HepG2 (cell line): Measurements from ENCODE around the gene ATG5. TPM values are rescaled to one million over a fixed set of nuclear protein-coding genes. Genes with fewer than 3 reads are reported as not detected.

Source experiments
- ATAC-seq: fragments of 200-7000 bp; cut with Tn5 transposase; 3 replicates; pipeline ENCODE4 v1.9.1; 2020; ENCODE audit warnings: mild to moderate bottlenecking, moderate library complexity
- BruUV-seq: library from RNA; stranded (reverse); fragments of 400-500 nt; replicated peaks from 2 replicates; lab custom pipeline; 2021; lab: Mats Ljungman, UMichigan
- CTCF ChIA-PET: fragments of 300-600 bp; formaldehyde crosslinking; extraction: SDS; loops from one replicate; lab custom pipeline; 2021; ENCODE audit warnings: low total read pairs, inconsistent platforms, low intra/inter-chr PET ratio; lab: Yijun Ruan, JAX
- POLR2A ChIA-PET: fragments of 350-600 bp; sonication (Branson Sonifier 250); formaldehyde crosslinking; loops from one replicate; lab custom pipeline; 2020; ENCODE audit warnings: antibody characterized with exemption, inconsistent platforms; lab: Yijun Ruan, JAX
- DNase-seq: peaks from one replicate; pipeline ENCODE4 v3.0.0-alpha.2; 2015; ENCODE audit warnings: low spot score
- FAIRE-seq: peaks from 3 replicates; lab custom pipeline; 2011; peaks lifted over from hg19 to GRCh38; lab: Jason Lieb, UNC
- H2AFZ ChIP-seq: one replicate; pipeline ENCODE4 v1.6.1; 2011; ENCODE audit warnings: low read length, inconsistent platforms
- H3K27ac ChIP-seq: fragments of 300-600 bp; 3 replicates; pipeline ENCODE4 v1.8.0; 2011; ENCODE audit warnings: mixed run types, mild to moderate bottlenecking, mixed read lengths, low read length, inconsistent platforms; ENCODE audit not compliant: insufficient read depth; ENCODE audit errors: extremely low read length
- H3K27me3 ChIP-seq, 2 experiments: fragments of 200-600 bp in 1 of 2; 2 replicates in 1 of 2; 3 replicates in 1 of 2; pipeline versions ENCODE4 v1.6.0 to v1.8.0; 2011; ENCODE audit warnings: low read length in 2 of 2, mild to moderate bottlenecking in 2 of 2, moderate library complexity in 2 of 2, inconsistent platforms in 1 of 2; ENCODE audit not compliant: insufficient read depth in 2 of 2, control insufficient read depth in 1 of 2
- H3K36me3 ChIP-seq, 2 experiments: fragments of 200-600 bp in 1 of 2; replicated peaks in 1 of 2; 2 replicates in 1 of 2; 3 replicates in 1 of 2; pipeline versions ENCODE4 v1.5.1 to v1.8.0; 2011; ENCODE audit warnings: low read length in 2 of 2, inconsistent platforms in 1 of 2; ENCODE audit not compliant: insufficient read depth in 2 of 2, control insufficient read depth in 1 of 2
- H3K4me1 ChIP-seq: 2 replicates; pipeline ENCODE4 v1.5.1; 2012; ENCODE audit warnings: low read length, inconsistent platforms; ENCODE audit not compliant: insufficient read depth
- H3K4me2 ChIP-seq: 2 replicates; pipeline ENCODE4 v1.6.0; 2011; ENCODE audit warnings: low read depth, low read length, inconsistent platforms
- H3K4me3 ChIP-seq, 3 experiments: fragments of 200-600 bp in 1 of 3; sonication (generic), shearing (Covaris generic) in 1 of 3; replicated peaks in 1 of 3; 2 replicates each; pipeline ENCODE4 v1.5.1; 2011 to 2016; ENCODE audit warnings: low read length in 3 of 3, inconsistent platforms in 2 of 3, low read depth in 2 of 3, mild to moderate bottlenecking in 2 of 3, control low read depth in 1 of 3, mixed read lengths in 1 of 3; ENCODE audit not compliant: insufficient read depth in 1 of 3
- H3K79me2 ChIP-seq: one replicate; pipeline ENCODE4 v1.6.1; 2011; ENCODE audit warnings: low read length, inconsistent platforms; ENCODE audit not compliant: insufficient read depth
- H3K9ac ChIP-seq: 2 replicates; pipeline ENCODE4 v1.6.0; 2011; ENCODE audit warnings: mild to moderate bottlenecking, low read depth, low read length, inconsistent platforms; ENCODE audit not compliant: insufficient read depth
- H3K9me3 ChIP-seq: 2 replicates; pipeline ENCODE4 v1.5.1; 2012; ENCODE audit warnings: mild to moderate bottlenecking, low read length
- H4K20me1 ChIP-seq: 2 replicates; pipeline ENCODE4 v1.6.0; 2011; ENCODE audit warnings: inconsistent platforms, mild to moderate bottlenecking, low read length, moderate library complexity; ENCODE audit not compliant: insufficient read depth
- BCL3 ChIP-seq: sonication (generic); formaldehyde crosslinking; IDR thresholded peaks from 2 replicates; pipeline ENCODE4 v1.5.1; 2020; ENCODE audit warnings: mild to moderate bottlenecking, missing genetic modification reagents, moderate library complexity
- CBX2 ChIP-seq, 2 experiments: fragments of 200-600 bp in 1 of 2; sonication (generic); formaldehyde crosslinking in 1 of 2; IDR thresholded peaks; 2 replicates each; pipeline versions ENCODE4 v1.7.0 to v1.8.1; 2018 to 2022; ENCODE audit warnings: low read depth in 2 of 2, low read length in 1 of 2, mild to moderate bottlenecking in 1 of 2, missing genetic modification reagents in 1 of 2
- HDAC6 ChIP-seq: fragments of 200-600 bp; sonication (generic); IDR thresholded peaks from 2 replicates; pipeline ENCODE4 v1.7.0; 2017; ENCODE audit warnings: mild to moderate bottlenecking, antibody characterized with exemption, low read length, low read depth
- IRF9 ChIP-seq: sonication (generic); formaldehyde crosslinking; IDR thresholded peaks from 2 replicates; pipeline ENCODE4 v1.8.0; 2022; ENCODE audit warnings: missing genetic modification reagents, mild to moderate bottlenecking, borderline replicate concordance
- TCF7L2 ChIP-seq: IDR thresholded peaks from 2 replicates; pipeline ENCODE4 v1.6.1; 2011; ENCODE audit warnings: mild to moderate bottlenecking, low read depth, low read length, moderate library complexity
- ZNF180 ChIP-seq: sonication (generic); formaldehyde crosslinking; IDR thresholded peaks from 2 replicates; pipeline ENCODE4 v1.4.0; 2020; ENCODE audit warnings: low read depth, missing genetic modification reagents, borderline replicate concordance
- ZNF629 ChIP-seq: sonication (generic); formaldehyde crosslinking; conservative IDR thresholded peaks from 2 replicates; pipeline ENCODE4 v1.5.0; 2020; ENCODE audit warnings: missing genetic modification reagents
- WGBS: methylation state at CpG from one replicate; pipeline ENCODE4 v1.1.6; 2017; ENCODE audit warnings: low lambda C conversion rate; 5-methylcytosine and 5-hydroxymethylcytosine counted together
- in situ Hi-C: cut with HindIII; loops from 2 replicates; pipeline ENCODE4 v1.10.0; 2017; ENCODE audit warnings: low pct_unique_long_range_greater_than_20kb; ENCODE audit not compliant: extremely low pct_ligation_motif_present
- intact Hi-C: fragments of 100-400 bp; cut with micrococcal nuclease; formaldehyde crosslinking; loops from one replicate; pipeline ENCODE4 v1.10.0; 2022; ENCODE audit not compliant: unreplicated experiment
- polyA plus RNA-seq, 8 experiments: library from polyadenylated mRNA; depleted of rRNA in 3 of 8; stranded (reverse) in 7 of 8; unstranded in 1 of 8; fragments of >200 nt; fragmentation: Illumina TruSeq in 4 of 8; extraction: Trizol in 4 of 8; gene quantifications; 2 replicates each; pipeline versions ENCODE4 v1.2.1 to v1.2.3, GENCODE V29; 2011 to 2016; ENCODE audit warnings: low read depth in 4 of 8, missing spikeins in 1 of 8, mixed read lengths in 1 of 8; ENCODE audit not compliant: insufficient read depth in 1 of 8
- total RNA-seq, 5 experiments: library from RNA; depleted of rRNA; stranded (reverse); fragments of >200 nt; fragmentation: Illumina TruSeq; extraction: Trizol; gene quantifications; 2 replicates each; pipeline ENCODE4 v1.2.3, GENCODE V29; 2016; ENCODE audit warnings: low read depth in 1 of 5
- TF ChIP-seq, protein P1 (sequence below): sonication (generic); formaldehyde crosslinking; IDR thresholded peaks from 2 replicates; pipeline ENCODE4 v1.9.0; 2021; ENCODE audit warnings: mild to moderate bottlenecking, missing genetic modification reagents
- TF ChIP-seq, protein P2 (sequence below): sonication (generic); formaldehyde crosslinking; IDR thresholded peaks from 2 replicates; pipeline ENCODE4 v1.5.1; 2020; ENCODE audit warnings: mild to moderate bottlenecking, missing genetic modification reagents, borderline replicate concordance

Gene ATG5
- total and polyA plus RNA-seq, 2 of the 13 experiments (the other 11 are each of a cell fraction or from before 2014, with no cell fraction given) = 21.3 to 48.0 TPM

DNA sequence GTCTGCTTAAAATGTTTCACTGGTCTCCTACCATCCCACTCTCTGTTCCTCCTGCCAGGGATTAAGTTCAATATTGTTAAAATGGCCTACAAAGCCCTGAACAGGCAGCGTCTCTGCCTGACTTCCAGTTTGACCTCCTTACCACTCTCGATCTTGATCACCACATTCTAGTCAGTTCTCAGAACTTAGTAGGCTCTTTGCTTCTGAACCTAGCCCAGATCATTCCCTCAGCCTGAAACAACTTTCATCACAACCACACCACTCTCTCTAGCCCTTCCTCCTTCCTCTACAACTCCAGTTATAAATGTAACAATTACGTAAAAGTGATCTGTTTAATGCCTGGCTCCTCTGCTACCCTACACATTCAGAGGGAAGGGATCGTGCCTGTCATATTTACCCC, 53.3 kb downstream of the ATG5 start:
- in situ Hi-C loops (no loop called here), intact Hi-C loops (no loop called here)
- Histone ChIP-seq H2AFZ (no peak overlapping the region), H3K9ac (no peak overlapping the region), H3K9me3 (no peaks in the 10 kb centered on the region), H3K27me3 (no peaks in the 10 kb centered on the region), H3K4me2 (no peak overlapping the region), H3K4me3 (no peak overlapping the region), H3K36me3 (0 out of 5 replicates have a peak, but pooled peaks cover 0 to 3% of the 10 kb centered on the region in 2 experiments), H3K79me2 (peaks cover 6% of the 10 kb centered on the region), H4K20me1 (no peaks in the 10 kb centered on the region), H3K4me1 (no peaks in the 10 kb centered on the region), H3K27ac (no peak overlapping the region)
- POLR2A ChIA-PET = no interaction called here
- no TSS peak for BruUV-seq
- WGBS = 100% methylated on average over 4 of the region's 4 CpGs
- FAIRE-seq (no peak), ATAC-seq (no peak), DNase-seq (no peak)
- CTCF ChIA-PET = no interaction called here
- TF ChIP-seq HDAC6 (no peak), TCF7L2 (no peak), BCL3 (CRISPR knock-in tag) (no peak), CBX2 (IDR thresholded peaks at IDR 0.05; ENCODE audit: low read depth, low read length) (no peak), CBX2 (CRISPR knock-in tag; IDR thresholded peaks at IDR 0.05; ENCODE audit: low read depth) (no peak), ZNF629 (CRISPR knock-in tag) (no peak), IRF9 (CRISPR knock-in tag) (no peak), ZNF180 (CRISPR knock-in tag) (no peak)
- TF ChIP-seq, protein P1, sequence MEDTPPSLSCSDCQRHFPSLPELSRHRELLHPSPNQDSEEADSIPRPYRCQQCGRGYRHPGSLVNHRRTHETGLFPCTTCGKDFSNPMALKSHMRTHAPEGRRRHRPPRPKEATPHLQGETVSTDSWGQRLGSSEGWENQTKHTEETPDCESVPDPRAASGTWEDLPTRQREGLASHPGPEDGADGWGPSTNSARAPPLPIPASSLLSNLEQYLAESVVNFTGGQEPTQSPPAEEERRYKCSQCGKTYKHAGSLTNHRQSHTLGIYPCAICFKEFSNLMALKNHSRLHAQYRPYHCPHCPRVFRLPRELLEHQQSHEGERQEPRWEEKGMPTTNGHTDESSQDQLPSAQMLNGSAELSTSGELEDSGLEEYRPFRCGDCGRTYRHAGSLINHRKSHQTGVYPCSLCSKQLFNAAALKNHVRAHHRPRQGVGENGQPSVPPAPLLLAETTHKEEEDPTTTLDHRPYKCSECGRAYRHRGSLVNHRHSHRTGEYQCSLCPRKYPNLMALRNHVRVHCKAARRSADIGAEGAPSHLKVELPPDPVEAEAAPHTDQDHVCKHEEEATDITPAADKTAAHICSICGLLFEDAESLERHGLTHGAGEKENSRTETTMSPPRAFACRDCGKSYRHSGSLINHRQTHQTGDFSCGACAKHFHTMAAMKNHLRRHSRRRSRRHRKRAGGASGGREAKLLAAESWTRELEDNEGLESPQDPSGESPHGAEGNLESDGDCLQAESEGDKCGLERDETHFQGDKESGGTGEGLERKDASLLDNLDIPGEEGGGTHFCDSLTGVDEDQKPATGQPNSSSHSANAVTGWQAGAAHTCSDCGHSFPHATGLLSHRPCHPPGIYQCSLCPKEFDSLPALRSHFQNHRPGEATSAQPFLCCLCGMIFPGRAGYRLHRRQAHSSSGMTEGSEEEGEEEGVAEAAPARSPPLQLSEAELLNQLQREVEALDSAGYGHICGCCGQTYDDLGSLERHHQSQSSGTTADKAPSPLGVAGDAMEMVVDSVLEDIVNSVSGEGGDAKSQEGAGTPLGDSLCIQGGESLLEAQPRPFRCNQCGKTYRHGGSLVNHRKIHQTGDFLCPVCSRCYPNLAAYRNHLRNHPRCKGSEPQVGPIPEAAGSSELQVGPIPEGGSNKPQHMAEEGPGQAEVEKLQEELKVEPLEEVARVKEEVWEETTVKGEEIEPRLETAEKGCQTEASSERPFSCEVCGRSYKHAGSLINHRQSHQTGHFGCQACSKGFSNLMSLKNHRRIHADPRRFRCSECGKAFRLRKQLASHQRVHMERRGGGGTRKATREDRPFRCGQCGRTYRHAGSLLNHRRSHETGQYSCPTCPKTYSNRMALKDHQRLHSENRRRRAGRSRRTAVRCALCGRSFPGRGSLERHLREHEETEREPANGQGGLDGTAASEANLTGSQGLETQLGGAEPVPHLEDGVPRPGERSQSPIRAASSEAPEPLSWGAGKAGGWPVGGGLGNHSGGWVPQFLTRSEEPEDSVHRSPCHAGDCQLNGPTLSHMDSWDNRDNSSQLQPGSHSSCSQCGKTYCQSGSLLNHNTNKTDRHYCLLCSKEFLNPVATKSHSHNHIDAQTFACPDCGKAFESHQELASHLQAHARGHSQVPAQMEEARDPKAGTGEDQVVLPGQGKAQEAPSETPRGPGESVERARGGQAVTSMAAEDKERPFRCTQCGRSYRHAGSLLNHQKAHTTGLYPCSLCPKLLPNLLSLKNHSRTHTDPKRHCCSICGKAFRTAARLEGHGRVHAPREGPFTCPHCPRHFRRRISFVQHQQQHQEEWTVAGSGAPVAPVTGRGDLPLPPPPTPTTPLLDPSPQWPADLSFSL (CRISPR knock-in tag) = no peak
- TF ChIP-seq, protein P2, sequence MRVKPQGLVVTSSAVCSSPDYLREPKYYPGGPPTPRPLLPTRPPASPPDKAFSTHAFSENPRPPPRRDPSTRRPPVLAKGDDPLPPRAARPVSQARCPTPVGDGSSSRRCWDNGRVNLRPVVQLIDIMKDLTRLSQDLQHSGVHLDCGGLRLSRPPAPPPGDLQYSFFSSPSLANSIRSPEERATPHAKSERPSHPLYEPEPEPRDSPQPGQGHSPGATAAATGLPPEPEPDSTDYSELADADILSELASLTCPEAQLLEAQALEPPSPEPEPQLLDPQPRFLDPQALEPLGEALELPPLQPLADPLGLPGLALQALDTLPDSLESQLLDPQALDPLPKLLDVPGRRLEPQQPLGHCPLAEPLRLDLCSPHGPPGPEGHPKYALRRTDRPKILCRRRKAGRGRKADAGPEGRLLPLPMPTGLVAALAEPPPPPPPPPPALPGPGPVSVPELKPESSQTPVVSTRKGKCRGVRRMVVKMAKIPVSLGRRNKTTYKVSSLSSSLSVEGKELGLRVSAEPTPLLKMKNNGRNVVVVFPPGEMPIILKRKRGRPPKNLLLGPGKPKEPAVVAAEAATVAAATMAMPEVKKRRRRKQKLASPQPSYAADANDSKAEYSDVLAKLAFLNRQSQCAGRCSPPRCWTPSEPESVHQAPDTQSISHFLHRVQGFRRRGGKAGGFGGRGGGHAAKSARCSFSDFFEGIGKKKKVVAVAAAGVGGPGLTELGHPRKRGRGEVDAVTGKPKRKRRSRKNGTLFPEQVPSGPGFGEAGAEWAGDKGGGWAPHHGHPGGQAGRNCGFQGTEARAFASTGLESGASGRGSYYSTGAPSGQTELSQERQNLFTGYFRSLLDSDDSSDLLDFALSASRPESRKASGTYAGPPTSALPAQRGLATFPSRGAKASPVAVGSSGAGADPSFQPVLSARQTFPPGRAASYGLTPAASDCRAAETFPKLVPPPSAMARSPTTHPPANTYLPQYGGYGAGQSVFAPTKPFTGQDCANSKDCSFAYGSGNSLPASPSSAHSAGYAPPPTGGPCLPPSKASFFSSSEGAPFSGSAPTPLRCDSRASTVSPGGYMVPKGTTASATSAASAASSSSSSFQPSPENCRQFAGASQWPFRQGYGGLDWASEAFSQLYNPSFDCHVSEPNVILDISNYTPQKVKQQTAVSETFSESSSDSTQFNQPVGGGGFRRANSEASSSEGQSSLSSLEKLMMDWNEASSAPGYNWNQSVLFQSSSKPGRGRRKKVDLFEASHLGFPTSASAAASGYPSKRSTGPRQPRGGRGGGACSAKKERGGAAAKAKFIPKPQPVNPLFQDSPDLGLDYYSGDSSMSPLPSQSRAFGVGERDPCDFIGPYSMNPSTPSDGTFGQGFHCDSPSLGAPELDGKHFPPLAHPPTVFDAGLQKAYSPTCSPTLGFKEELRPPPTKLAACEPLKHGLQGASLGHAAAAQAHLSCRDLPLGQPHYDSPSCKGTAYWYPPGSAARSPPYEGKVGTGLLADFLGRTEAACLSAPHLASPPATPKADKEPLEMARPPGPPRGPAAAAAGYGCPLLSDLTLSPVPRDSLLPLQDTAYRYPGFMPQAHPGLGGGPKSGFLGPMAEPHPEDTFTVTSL = no peak
